Hypothalamus (tissue), 51 donors: ENCODE data around the gene FBXO3.
A peak's percentile ranks its signal among the peaks of the same experiment; 100 is the strongest.
"Not testable (repeated sequence)": the region's sequence is repeated elsewhere in the genome, so short reads cannot be mapped to it uniquely, and the experiment has no call there.

ENCODE experiments used
- DNase-seq, 51 donors: peaks; one replicate each; lab custom pipeline; 2025; lab: John Stamatoyannopoulos, UW

FBXO3 gene

GRCh38 chr11:33773987-33774735 lies at the start of gene FBXO3:
Gene FBXO3 (minus strand): TSS chr11:33774520. CDS start chr11:33774497, 23 bp downstream.
- peak; percentile 31 to 90 (median 79) for DNase-seq

DNA sequence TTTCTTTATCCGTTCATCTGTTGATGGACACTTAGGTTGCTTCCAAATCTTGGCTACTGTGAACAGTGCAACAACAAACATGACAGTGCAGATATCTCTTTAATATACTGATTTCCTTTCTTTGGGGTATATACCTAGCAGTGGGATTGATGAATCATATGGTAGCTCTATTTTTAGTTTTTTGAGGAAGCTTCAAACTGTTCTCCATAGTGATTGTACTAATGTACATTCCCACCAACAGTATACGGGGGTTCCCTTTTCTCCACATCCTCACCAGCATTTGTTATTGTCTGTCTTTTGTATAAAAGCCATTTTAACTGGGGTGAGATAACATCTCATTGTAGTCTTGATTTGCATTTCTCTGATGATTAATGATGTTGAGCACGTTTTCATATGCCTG lies 48.7 kb upstream of the FBXO3 start:
- DNase-seq, result not testable (repeated sequence)

- DNase-seq, result no peak
Measured at GRCh38 chr11:33819278-33820035, 45.1 kb upstream of the FBXO3 start.

GRCh38 chr11:33808228-33808828 lies 34.0 kb upstream of the FBXO3 start:
- DNase-seq, result peak in 50 of 51 donors; percentile 2 to 93 (median 68)

- DNase-seq, result no peak
Measured at GRCh38 chr11:33804471-33804870, 30.2 kb upstream of the FBXO3 start.

- peak in 35 of 51 donors; percentile 3 to 72 (median 25) for DNase-seq
Measured at GRCh38 chr11:33802194-33802950, 28.1 kb upstream of the FBXO3 start.

DNA sequence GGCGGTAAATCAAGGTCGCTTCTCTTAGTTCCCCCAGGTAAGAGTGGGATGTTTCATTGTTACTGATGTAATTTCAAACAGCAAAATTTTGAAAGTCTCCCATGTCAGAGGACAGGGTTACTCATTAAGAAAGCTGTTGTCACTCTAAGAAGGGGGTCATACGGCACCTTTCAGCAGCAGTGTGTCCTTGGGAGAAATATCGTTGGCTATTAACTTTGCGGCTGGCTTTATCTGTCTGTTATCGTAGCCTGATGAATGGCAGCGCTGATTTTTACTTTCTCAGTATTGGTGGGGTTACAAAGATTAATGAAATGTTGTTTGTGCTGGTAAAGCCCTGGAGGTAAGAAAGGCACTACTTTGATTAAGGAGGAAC lies 27.5 kb upstream of the FBXO3 start:
- no peak for DNase-seq

GRCh38 chr11:33797879-33798278 lies 23.6 kb upstream of the FBXO3 start:
- DNase-seq, result no peak

DNA sequence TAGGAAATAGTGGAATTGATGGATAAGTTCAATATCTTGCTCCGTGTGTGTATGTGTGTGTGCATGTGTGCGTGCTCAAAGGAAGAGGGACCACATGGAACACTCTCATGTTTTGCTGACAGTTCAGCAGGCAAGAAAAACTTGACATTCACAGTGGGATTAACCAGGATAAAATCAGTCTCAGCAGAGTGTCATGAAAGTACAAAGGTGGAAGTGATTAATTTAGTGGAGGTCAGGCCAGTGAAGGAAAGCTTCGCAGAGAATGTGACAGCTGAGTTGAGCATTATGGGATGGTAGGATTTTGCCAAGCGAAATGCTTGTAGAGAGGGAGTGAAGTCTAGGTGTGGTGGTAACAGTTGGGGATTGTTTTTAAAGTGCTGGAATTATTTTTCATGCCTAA lies 15.7 kb upstream of the FBXO3 start:
- no peak for DNase-seq

DNA sequence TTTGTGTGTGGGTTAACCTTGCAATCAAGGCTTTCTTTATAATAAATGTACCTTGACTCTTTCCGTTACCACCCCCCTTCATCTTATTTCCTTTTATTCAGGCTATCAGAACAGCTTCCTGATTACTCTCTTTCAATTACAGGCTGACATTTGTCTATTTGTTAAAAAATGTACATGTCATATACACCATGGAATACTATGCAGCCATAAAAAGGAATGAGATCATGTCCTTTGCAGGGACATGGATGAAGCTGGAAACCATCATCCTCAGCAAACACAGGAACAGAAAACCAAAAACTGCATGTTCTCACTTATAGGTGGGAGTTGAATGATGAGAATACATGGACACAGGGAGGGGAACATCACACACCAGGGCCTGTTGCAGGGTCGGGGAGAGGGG lies 13.8 kb upstream of the FBXO3 start:
- not testable (repeated sequence) for DNase-seq

- DNase-seq, result no peak
Measured at GRCh38 chr11:33787076-33787475, 12.8 kb upstream of the FBXO3 start.

GRCh38 chr11:33785609-33786008 lies 11.3 kb upstream of the FBXO3 start:
- DNase-seq, result no peak

DNA sequence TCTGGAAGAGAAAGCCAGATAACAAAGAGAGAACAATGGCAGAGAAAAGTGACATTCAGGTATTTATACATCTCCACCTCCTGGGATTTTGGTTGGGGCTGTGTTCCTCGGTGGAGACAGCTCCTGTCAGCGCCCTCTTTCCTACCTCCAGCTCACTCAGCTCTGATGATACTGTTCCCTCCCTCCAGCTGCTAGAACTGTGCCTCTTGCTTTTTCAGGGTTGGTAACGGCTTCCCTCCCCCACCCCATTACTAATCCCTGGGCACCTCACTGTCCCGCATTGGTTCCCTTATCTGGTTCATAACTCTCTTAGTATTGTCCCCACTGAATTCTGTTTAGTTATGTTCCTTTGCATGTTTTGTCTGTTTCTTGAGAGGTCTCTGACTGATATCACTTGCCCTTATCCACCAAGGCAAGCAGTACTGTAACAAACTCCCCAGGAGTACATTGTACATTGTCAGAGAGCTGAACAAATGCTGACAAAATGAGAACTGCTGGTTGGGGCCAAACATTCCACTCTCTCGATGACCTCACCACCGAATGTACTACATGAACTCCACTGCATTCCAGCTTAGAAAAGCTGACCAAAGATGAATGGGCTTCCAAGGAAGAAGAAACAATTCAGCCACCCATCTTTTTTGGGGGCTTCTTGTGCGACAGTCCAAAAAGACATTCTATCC lies 5.7 kb upstream of the FBXO3 start:
- DNase-seq, result no peak

GRCh38 chr11:33778675-33779074 lies 4.4 kb upstream of the FBXO3 start:
- DNase-seq, result peak in 3 of 51 donors; percentile 2 to 9 (median 2)

DNA sequence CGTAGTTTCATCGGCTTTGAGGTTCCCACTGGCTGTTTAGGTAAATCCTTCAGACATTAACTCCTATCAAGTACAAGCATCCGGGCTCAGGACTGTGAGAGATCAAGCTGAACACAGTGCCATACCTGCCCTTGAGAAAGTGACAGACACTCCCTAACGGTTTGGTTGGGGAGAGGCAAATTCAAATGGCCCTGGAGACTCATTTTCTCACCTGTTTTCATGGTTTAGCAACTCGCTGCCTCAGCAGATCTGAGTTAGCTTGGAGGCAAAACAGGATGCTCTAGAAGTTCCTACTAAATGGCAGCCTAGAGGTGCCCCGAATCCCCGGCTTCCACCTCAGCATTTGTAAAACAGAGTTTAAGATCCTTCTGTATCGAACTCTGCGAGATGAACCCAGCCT lies 3.6 kb upstream of the FBXO3 start:
- no peak for DNase-seq

DNA sequence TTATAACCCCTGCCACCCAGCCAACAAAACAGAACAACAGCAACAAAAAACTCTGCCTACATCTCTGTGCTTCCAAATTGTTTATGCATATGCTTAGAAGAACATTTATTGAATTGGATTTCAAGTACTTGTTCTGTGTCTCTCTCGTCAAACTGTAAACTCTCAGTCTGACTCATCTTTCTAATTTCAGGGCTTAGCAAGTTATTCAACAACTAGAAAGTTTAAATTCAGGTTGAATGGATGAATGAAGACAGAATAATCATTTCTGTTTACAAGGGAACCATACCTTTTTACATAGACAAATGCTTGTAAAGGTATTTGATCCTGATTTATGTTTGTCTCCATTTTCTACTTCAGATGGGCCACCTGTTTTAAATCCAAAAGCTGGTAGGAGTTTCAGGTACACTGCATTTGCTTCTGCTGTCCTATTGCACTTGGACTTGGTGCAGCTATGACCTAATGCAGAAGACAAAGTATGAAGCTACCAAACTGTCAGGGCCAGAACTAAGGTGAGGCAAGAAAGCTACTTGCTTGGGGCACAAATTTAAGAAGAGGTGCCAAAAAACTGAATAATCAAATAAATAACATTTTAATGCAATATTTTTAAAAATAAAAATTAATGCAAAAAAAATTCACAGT lies 1.6 kb upstream of the FBXO3 start:
- DNase-seq, result no peak

DNA sequence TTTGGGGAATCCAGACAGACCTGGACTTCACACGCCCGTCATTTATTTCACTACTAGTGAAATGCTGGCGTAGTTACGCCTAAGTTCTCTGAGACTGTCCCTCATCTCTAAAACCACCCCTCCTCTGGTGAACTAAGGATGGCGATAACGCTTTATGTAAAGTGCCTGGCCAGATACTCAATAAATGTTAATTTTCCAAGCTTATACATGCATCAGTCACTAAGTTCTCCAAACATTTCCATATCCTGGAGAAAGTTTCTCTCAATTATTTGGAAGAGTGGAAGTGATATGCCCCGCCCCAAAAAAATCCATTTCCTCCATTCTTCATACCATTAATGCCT lies 1.1 kb upstream of the FBXO3 start:
- no peak for DNase-seq

GRCh38 chr11:33774736-33775466 lies 581 bp upstream of the FBXO3 start:
- DNase-seq, result peak in 24 of 51 donors; percentile 25 to 67 (median 42)

DNA sequence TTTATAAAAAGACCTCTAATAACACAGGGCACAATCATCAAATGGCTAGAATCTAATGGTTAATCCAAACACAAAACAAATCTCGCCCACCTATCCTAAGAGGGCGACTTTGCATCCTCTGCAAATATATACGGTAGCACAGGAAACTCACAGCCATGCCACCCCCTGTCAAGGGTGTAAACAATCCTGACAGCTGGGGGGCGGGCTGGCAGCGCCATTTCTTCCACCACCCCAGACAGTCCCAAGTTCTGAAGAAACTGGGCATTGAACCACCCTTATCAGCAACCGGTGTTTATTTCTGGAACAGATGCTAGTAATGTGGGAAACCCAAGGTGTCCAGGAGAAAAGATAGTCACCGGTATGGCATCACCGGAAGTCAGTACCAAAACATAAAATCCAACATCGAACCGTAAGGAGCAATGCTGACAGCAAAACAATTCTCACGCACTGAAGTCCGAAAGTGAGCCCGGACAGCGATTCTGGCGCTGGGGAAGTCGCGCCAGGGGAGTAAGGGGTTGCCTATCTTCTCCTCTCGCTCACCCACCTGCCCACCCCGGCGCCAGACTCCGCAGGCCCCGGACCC lies 825 bp downstream of the FBXO3 start:
- peak in 15 of 51 donors; percentile 3 to 61 (median 29) for DNase-seq
